C4-2B (cell line): ENCODE results near the gene ISOC1.

Source experiments
- CTCF ChIP-seq: fragments of 450-650 bp; conservative IDR thresholded peaks from 2 replicates; pipeline ENCODE4 v1.5.1; 2017; ENCODE audit warnings: mild to moderate bottlenecking
- ZFX ChIP-seq: fragments of 450-650 bp; IDR thresholded peaks from 2 replicates; pipeline ENCODE4 v1.6.1; 2017

GRCh38 chr5:129161830-129162229, 67.3 kb downstream of the ISOC1 start:
- TF ChIP-seq CTCF (no peak), ZFX (no peak)
